Measurements from ENCODE around the gene HTRA3.

HTRA3 gene

GRCh38 chr4:8273450-8273849, 3.9 kb downstream of the HTRA3 start:
- TF ChIP-seq EZH2 (IDR thresholded peaks at IDR 0.05), result no peak
- TF ChIP-seq FOXP2 (optimal IDR thresholded peaks at IDR 0.05; ENCODE audit: control extremely low read depth, extremely low read length, insufficient read depth), result no peak
- TF ChIP-seq POLR2AphosphoS5 (IDR thresholded peaks at IDR 0.05; ENCODE audit: borderline replicate concordance, low read depth, low read length), result no peak
- Histone ChIP-seq H3K4me3 (no peak overlapping the region), H3K36me3 (ENCODE audit: insufficient read depth, low read length) (no peaks in the 10 kb centered on the region), H3K27ac (no peak overlapping the region), H3K9ac (ENCODE audit: insufficient read length) (no peak overlapping the region), H3K9me3 (ENCODE audit: low read depth, low read length) (no peaks in the 10 kb centered on the region)
- DNase-seq (ENCODE audit: low read depth, low spot score), result no peak

- Histone ChIP-seq H3K9ac (ENCODE audit: insufficient read length) (no peak overlapping the region), H3K27ac (no peak overlapping the region), H3K36me3 (ENCODE audit: insufficient read depth, low read length) (no peaks in the 10 kb centered on the region), H3K9me3 (ENCODE audit: low read depth, low read length) (no peaks in the 10 kb centered on the region), H3K4me3 (no peak overlapping the region)
- no peak for DNase-seq (ENCODE audit: low read depth, low spot score)
- TF ChIP-seq FOXP2 (optimal IDR thresholded peaks at IDR 0.05; ENCODE audit: control extremely low read depth, extremely low read length, insufficient read depth) (no peak), EZH2 (IDR thresholded peaks at IDR 0.05) (no peak), POLR2AphosphoS5 (IDR thresholded peaks at IDR 0.05; ENCODE audit: borderline replicate concordance, low read depth, low read length) (no peak)
Measured at GRCh38 chr4:8274066-8274652, 4.6 kb downstream of the HTRA3 start.

GRCh38 chr4:8274765-8275547, 5.4 kb downstream of the HTRA3 start:
- no peaks in the 10 kb centered on the region for H3K36me3 ChIP-seq (ENCODE audit: insufficient read depth, low read length)
- no peak overlapping the region for H3K4me3 ChIP-seq
- no peak overlapping the region for H3K27ac ChIP-seq
- H3K9ac ChIP-seq (ENCODE audit: insufficient read length), result no peak overlapping the region
- peak; percentile 1 for DNase-seq (ENCODE audit: low read depth, low spot score)
- TF ChIP-seq EZH2 (IDR thresholded peaks at IDR 0.05) (no peak), POLR2AphosphoS5 (IDR thresholded peaks at IDR 0.05; ENCODE audit: borderline replicate concordance, low read depth, low read length) (no peak), FOXP2 (optimal IDR thresholded peaks at IDR 0.05; ENCODE audit: control extremely low read depth, extremely low read length, insufficient read depth) (no peak)
- no peaks in the 10 kb centered on the region for H3K9me3 ChIP-seq (ENCODE audit: low read depth, low read length)

DNA sequence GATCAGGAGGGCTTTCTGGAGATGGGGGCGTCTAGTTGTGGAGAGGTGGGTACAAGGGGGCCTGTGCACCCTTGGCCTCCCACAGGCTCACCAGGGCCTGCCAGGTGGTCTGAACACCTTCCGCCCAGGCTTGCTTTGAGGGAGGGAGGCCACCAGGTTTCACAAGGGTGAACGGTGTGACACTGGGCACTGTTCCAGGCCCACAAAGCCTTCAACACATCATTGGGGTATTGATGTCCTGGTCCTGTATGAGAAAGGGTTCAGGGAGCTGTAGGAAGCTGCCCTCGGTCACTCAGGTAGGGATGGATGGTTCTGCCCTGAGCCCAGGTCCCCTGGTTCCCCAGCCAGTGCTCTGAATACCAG, 6.0 kb downstream of the HTRA3 start:
- Histone ChIP-seq H3K27ac (no peak overlapping the region), H3K36me3 (ENCODE audit: insufficient read depth, low read length) (no peaks in the 10 kb centered on the region), H3K4me3 (no peak overlapping the region), H3K9ac (ENCODE audit: insufficient read length) (no peak overlapping the region), H3K9me3 (ENCODE audit: low read depth, low read length) (no peaks in the 10 kb centered on the region)
- no peak for DNase-seq (ENCODE audit: low read depth, low spot score)
- TF ChIP-seq POLR2AphosphoS5 (IDR thresholded peaks at IDR 0.05; ENCODE audit: borderline replicate concordance, low read depth, low read length) (no peak), FOXP2 (optimal IDR thresholded peaks at IDR 0.05; ENCODE audit: control extremely low read depth, extremely low read length, insufficient read depth) (no peak), EZH2 (IDR thresholded peaks at IDR 0.05) (no peak)

DNA sequence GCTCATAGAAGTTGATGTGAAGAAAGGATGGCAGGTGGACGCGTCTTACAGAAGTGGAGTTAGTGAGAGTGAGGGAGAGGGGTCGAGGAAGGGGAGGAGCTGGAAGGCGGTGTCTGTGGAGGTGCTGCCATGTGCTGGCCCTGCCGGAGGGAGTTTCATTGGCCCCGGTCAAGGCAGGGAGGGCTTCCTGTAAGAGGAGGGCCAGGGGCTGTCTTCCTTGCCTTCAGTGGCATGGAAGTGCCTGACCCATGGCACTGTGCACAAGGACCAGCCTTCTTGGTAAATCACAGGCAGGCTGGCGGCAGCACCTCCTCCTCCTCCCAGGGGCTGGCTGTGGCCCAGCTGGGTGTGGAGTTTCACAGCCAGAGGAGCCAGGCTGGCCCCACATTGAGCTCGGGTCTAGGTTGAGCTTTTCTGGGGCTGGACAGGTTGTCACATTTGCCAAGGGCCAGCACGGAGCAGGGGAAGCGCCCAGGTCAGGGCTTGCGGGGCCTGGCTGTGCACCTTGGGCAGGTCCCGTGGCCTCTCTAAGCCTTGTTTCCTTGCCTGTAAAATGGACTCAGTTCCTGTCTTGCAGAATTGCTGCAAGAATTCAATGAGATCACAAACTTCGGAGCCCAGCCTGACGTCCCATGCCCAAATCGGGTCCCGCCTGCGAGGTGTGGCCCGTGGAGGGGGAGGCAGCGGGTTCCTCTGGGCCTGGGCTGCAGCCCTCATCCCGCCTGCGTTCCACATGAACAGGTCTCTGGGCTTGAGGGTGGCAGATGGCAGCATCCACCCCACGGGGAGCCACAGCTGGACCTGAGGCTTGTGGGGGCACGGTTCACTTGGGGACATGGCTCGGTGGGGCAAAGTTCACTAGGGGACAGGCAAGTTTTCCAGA, 7.0 kb downstream of the HTRA3 start:
- Histone ChIP-seq H3K27ac (no peak overlapping the region), H3K36me3 (ENCODE audit: insufficient read depth, low read length) (no peaks in the 10 kb centered on the region), H3K9me3 (ENCODE audit: low read depth, low read length) (no peaks in the 10 kb centered on the region), H3K9ac (ENCODE audit: insufficient read length) (no peak overlapping the region), H3K4me3 (no peak overlapping the region)
- no peak for DNase-seq (ENCODE audit: low read depth, low spot score)
- TF ChIP-seq POLR2AphosphoS5 (IDR thresholded peaks at IDR 0.05; ENCODE audit: borderline replicate concordance, low read depth, low read length) (no peak), EZH2 (IDR thresholded peaks at IDR 0.05) (no peak), FOXP2 (optimal IDR thresholded peaks at IDR 0.05; ENCODE audit: control extremely low read depth, extremely low read length, insufficient read depth) (no peak)

DNA sequence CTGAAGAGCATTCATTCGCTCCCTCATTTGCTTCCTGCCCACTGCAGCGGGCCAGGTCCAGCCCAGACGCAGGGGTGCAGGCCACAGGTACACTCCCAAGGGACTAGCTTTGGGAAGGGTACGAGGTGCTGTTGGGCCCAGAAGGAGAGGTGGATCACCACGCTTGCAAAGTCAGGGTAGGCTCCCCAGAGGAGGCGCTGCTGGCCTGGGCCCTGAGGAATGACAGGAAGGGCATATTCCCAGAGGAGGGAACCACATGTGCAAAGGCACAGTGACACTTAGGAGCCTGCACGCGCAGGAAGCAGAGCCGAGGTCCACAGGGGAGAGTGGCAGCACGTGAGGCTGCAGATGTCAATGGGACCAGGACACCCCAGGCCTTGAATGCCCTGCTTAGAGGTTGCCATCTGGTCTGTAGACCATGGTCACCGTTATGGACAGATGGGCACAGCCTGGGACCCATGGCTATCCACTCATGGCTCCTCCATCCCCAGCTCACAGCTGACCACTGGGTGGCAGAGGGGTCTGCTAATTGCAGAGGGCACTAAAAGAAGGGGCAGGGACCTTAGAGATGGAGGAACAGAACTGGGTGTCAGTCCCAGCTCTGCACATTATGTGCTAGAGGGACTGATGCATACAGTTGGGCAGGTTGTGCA, 7.9 kb downstream of the HTRA3 start:
- no peak for TF ChIP-seq POLR2AphosphoS5 (IDR thresholded peaks at IDR 0.05; ENCODE audit: borderline replicate concordance, low read depth, low read length)
- DNase-seq (ENCODE audit: low read depth, low spot score), result no peak
- Histone ChIP-seq H3K36me3 (ENCODE audit: insufficient read depth, low read length) (no peaks in the 10 kb centered on the region), H3K9ac (ENCODE audit: insufficient read length) (no peak overlapping the region), H3K4me3 (no peak overlapping the region), H3K27ac (no peak overlapping the region), H3K9me3 (ENCODE audit: low read depth, low read length) (no peaks in the 10 kb centered on the region)

DNA sequence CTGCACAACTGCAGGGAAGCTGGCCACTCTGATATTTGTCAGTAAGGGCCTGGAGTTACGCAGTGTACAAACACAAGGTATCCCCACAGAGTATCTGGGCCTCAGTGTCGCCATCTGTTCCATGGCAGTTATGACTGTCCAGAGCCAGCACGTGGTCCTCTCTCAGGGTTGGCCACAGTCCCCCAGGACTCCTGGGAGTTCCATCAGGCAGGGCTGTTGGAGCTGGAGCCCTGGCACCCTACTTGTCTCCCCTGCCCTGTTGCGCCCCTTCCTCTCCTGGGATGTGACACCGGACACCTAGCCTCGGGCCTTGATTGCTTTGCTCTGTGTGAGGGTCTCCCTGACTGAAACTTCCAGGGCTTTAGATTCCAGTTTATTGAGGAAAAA, 8.4 kb downstream of the HTRA3 start:
- Histone ChIP-seq H3K36me3 (ENCODE audit: insufficient read depth, low read length) (no peaks in the 10 kb centered on the region), H3K4me3 (no peak overlapping the region)
- DNase-seq (ENCODE audit: low read depth, low spot score), result no peak

More for the DNA sequence above, 8.4 kb downstream of the HTRA3 start:
- no peak for TF ChIP-seq EZH2 (IDR thresholded peaks at IDR 0.05)
- TF ChIP-seq FOXP2 (optimal IDR thresholded peaks at IDR 0.05; ENCODE audit: control extremely low read depth, extremely low read length, insufficient read depth), result no peak
- no peak for TF ChIP-seq POLR2AphosphoS5 (IDR thresholded peaks at IDR 0.05; ENCODE audit: borderline replicate concordance, low read depth, low read length)
- no peak overlapping the region for H3K27ac ChIP-seq
- H3K9ac ChIP-seq (ENCODE audit: insufficient read length), result no peak overlapping the region
- H3K9me3 ChIP-seq (ENCODE audit: low read depth, low read length), result no peaks in the 10 kb centered on the region
